ENCODE data around the gene PDE4D. TPM values are rescaled to one million over a fixed set of nuclear protein-coding genes. Genes with fewer than 3 reads are reported as not detected.

Gene PDE4D
- total and polyA plus RNA-seq, 10 of the 15 experiments (the other 5 are each of a cell fraction or from before 2014, with no cell fraction given): 0.87 to 4.1 (median 2.2) TPM

GRCh38 chr5:59189472-59190244 is 703.9 kb downstream of the PDE4D start:
- Histone ChIP-seq H3K4me1 (ENCODE audit: control insufficient read depth, insufficient read depth, low read length) (no peaks in the 10 kb centered on the region), H3K4me3 (no peak overlapping the region), H3K9me3 (replicated peaks; ENCODE audit: control insufficient read depth, insufficient read depth, low read length) (no peaks in the 10 kb centered on the region), H4K20me1 (ENCODE audit: control insufficient read depth, insufficient read depth) (no peaks in the 10 kb centered on the region), H3K27ac (ENCODE audit: control insufficient read depth, insufficient read depth) (no peak overlapping the region), H3K9ac (ENCODE audit: control insufficient read depth, insufficient read depth, low read length) (no peak overlapping the region), H3K4me2 (ENCODE audit: control insufficient read depth, insufficient read depth) (no peak overlapping the region), H3K27me3 (replicated peaks in 1 of 2; ENCODE audit: control insufficient read depth in 2 of 2, insufficient read depth in 2 of 2, low read length in 1 of 2) (no peaks in the 10 kb centered on the region; a peak in 1 of 4 replicates), H3K79me2 (ENCODE audit: control insufficient read depth, insufficient read depth, low read length) (no peaks in the 10 kb centered on the region), H3K36me3 (ENCODE audit: control insufficient read depth in 2 of 2, insufficient read depth in 2 of 2, low read length in 1 of 2) (no peaks in the 10 kb centered on the region), H2AFZ (ENCODE audit: control insufficient read depth, low read depth, low read length) (no peak overlapping the region)
- WGBS (ENCODE audit: insufficient coverage, insufficient replicate concordance, low lambda C conversion rate, missing lambda C conversion rate): 62% methylated on average over 7 of the region's 7 CpGs
- CTCF ChIA-PET: interaction anchor here (1.0 to 10.7 kb wide), 11 partner anchors 10 to 484 kb away, joined by 3 to 98 read pairs (median 5); no protein-coding TSS in a partner anchor
- SMC1A ChIA-PET (ENCODE audit: uncharacterized antibody, unreplicated experiment): interaction anchor here (0.7 to 3.0 kb wide), 8 partner anchors 22 to 191 kb away, joined by 3 to 24 read pairs (median 4); no protein-coding TSS in a partner anchor
- in situ Hi-C loops (cut with MboI) (loop anchor here (5.0 to 25.0 kb wide), 3 partner anchors 188 to 605 kb away; no protein-coding TSS in a partner anchor), intact Hi-C loops (cut with micrococcal nuclease; ENCODE audit: unreplicated experiment) (loop anchor here (5.0 kb wide), 3 partner anchors 178 to 483 kb away; no protein-coding TSS in a partner anchor)
- no peak for FAIRE-seq
- no peak for DNase-seq (ENCODE audit: low read depth, low spot score)
- RAD21 ChIA-PET (ENCODE audit: unreplicated experiment): interaction anchor here (1.1 to 2.6 kb wide), 2 partner anchors 191 to 611 kb away, joined by 4 to 27 read pairs; no protein-coding TSS in a partner anchor
- no peak for ATAC-seq
- POLR2A ChIA-PET: no interaction called here
- no TSS peak for BruUV-seq (replicated peaks)
- TF ChIP-seq CBX5 (IDR thresholded peaks at IDR 0.05; ENCODE audit: low read depth): no peak
- no peak for TF ChIP-seq NR2C2 (IDR thresholded peaks at IDR 0.05; ENCODE audit: borderline replicate concordance, control insufficient read depth, insufficient read length, low read depth)
- no peak for TF ChIP-seq NBN (IDR thresholded peaks at IDR 0.05)
- no peak for TF ChIP-seq KLF5 (IDR thresholded peaks at IDR 0.05; ENCODE audit: partially characterized antibody)
- TF ChIP-seq MLLT1 (IDR thresholded peaks at IDR 0.05): no peak
- no peak for TF ChIP-seq RCOR1 (conservative IDR thresholded peaks at IDR 0.05; ENCODE audit: low read depth, low read length)
- no peak for TF ChIP-seq ZNF274 (IDR thresholded peaks at IDR 0.05; ENCODE audit: insufficient read depth, insufficient read length)
- no peak for TF ChIP-seq SMC3 (IDR thresholded peaks at IDR 0.05; ENCODE audit: borderline replicate concordance, low read length)
- no peak for TF ChIP-seq RB1 (IDR thresholded peaks at IDR 0.05; ENCODE audit: borderline replicate concordance)
- TF ChIP-seq CUX1 (IDR thresholded peaks at IDR 0.05; ENCODE audit: insufficient replicate concordance, low read depth, low read length): no peak
- no peak for TF ChIP-seq PAX5 (IDR thresholded peaks at IDR 0.05; ENCODE audit: borderline replicate concordance, low read depth, low read length)
- TF ChIP-seq MTA3 (IDR thresholded peaks at IDR 0.05; ENCODE audit: borderline replicate concordance, low read length): no peak
- TF ChIP-seq IRF3 (IDR thresholded peaks at IDR 0.05): no peak
- TF ChIP-seq SMARCA5 (IDR thresholded peaks at IDR 0.05): no peak

Data from GM12878 (cell line).